HepG2 (cell line): ENCODE data around the gene ECEL1. TPM values are rescaled to one million over a fixed set of nuclear protein-coding genes. Genes with fewer than 3 reads are reported as not detected.

Source experiments
- ATAC-seq: fragments of 200-7000 bp; cut with Tn5 transposase; 3 replicates; pipeline ENCODE4 v1.9.1; 2020; ENCODE audit warnings: mild to moderate bottlenecking, moderate library complexity
- BruUV-seq: library from RNA; stranded (reverse); fragments of 400-500 nt; replicated peaks from 2 replicates; lab custom pipeline; 2021; lab: Mats Ljungman, UMichigan
- CTCF ChIA-PET: fragments of 300-600 bp; formaldehyde crosslinking; extraction: SDS; loops from one replicate; lab custom pipeline; 2021; ENCODE audit warnings: low total read pairs, inconsistent platforms, low intra/inter-chr PET ratio; lab: Yijun Ruan, JAX
- POLR2A ChIA-PET: fragments of 350-600 bp; sonication (Branson Sonifier 250); formaldehyde crosslinking; loops from one replicate; lab custom pipeline; 2020; ENCODE audit warnings: antibody characterized with exemption, inconsistent platforms; lab: Yijun Ruan, JAX
- DNase-seq: peaks from one replicate; pipeline ENCODE4 v3.0.0-alpha.2; 2015; ENCODE audit warnings: low spot score
- FAIRE-seq: peaks from 3 replicates; lab custom pipeline; 2011; peaks lifted over from hg19 to GRCh38; lab: Jason Lieb, UNC
- H2AFZ ChIP-seq: one replicate; pipeline ENCODE4 v1.6.1; 2011; ENCODE audit warnings: low read length, inconsistent platforms
- H3K27ac ChIP-seq: fragments of 300-600 bp; 3 replicates; pipeline ENCODE4 v1.8.0; 2011; ENCODE audit warnings: mixed run types, mild to moderate bottlenecking, mixed read lengths, low read length, inconsistent platforms; ENCODE audit not compliant: insufficient read depth; ENCODE audit errors: extremely low read length
- H3K27me3 ChIP-seq, 2 experiments: fragments of 200-600 bp in 1 of 2; 2 replicates in 1 of 2; 3 replicates in 1 of 2; pipeline versions ENCODE4 v1.6.0 to v1.8.0; 2011; ENCODE audit warnings: low read length in 2 of 2, mild to moderate bottlenecking in 2 of 2, moderate library complexity in 2 of 2, inconsistent platforms in 1 of 2; ENCODE audit not compliant: insufficient read depth in 2 of 2, control insufficient read depth in 1 of 2
- H3K36me3 ChIP-seq, 2 experiments: fragments of 200-600 bp in 1 of 2; replicated peaks in 1 of 2; 2 replicates in 1 of 2; 3 replicates in 1 of 2; pipeline versions ENCODE4 v1.5.1 to v1.8.0; 2011; ENCODE audit warnings: low read length in 2 of 2, inconsistent platforms in 1 of 2; ENCODE audit not compliant: insufficient read depth in 2 of 2, control insufficient read depth in 1 of 2
- H3K4me1 ChIP-seq: 2 replicates; pipeline ENCODE4 v1.5.1; 2012; ENCODE audit warnings: low read length, inconsistent platforms; ENCODE audit not compliant: insufficient read depth
- H3K4me2 ChIP-seq: 2 replicates; pipeline ENCODE4 v1.6.0; 2011; ENCODE audit warnings: low read depth, low read length, inconsistent platforms
- H3K4me3 ChIP-seq, 3 experiments: fragments of 200-600 bp in 1 of 3; sonication (generic), shearing (Covaris generic) in 1 of 3; replicated peaks in 1 of 3; 2 replicates each; pipeline ENCODE4 v1.5.1; 2011 to 2016; ENCODE audit warnings: low read length in 3 of 3, inconsistent platforms in 2 of 3, low read depth in 2 of 3, mild to moderate bottlenecking in 2 of 3, control low read depth in 1 of 3, mixed read lengths in 1 of 3; ENCODE audit not compliant: insufficient read depth in 1 of 3
- H3K79me2 ChIP-seq: one replicate; pipeline ENCODE4 v1.6.1; 2011; ENCODE audit warnings: low read length, inconsistent platforms; ENCODE audit not compliant: insufficient read depth
- H3K9ac ChIP-seq: 2 replicates; pipeline ENCODE4 v1.6.0; 2011; ENCODE audit warnings: mild to moderate bottlenecking, low read depth, low read length, inconsistent platforms; ENCODE audit not compliant: insufficient read depth
- H3K9me3 ChIP-seq: 2 replicates; pipeline ENCODE4 v1.5.1; 2012; ENCODE audit warnings: mild to moderate bottlenecking, low read length
- H4K20me1 ChIP-seq: 2 replicates; pipeline ENCODE4 v1.6.0; 2011; ENCODE audit warnings: inconsistent platforms, mild to moderate bottlenecking, low read length, moderate library complexity; ENCODE audit not compliant: insufficient read depth
- CHD4 ChIP-seq: fragments of 200-600 bp; sonication (generic); IDR thresholded peaks from 2 replicates; pipeline ENCODE4 v1.7.0; 2017; ENCODE audit warnings: mild to moderate bottlenecking, low read length, borderline replicate concordance
- IRX3 ChIP-seq: sonication (generic); formaldehyde crosslinking; IDR thresholded peaks from 2 replicates; pipeline ENCODE4 v1.8.1; 2023; ENCODE audit warnings: mild to moderate bottlenecking, low read depth, missing genetic modification reagents, borderline replicate concordance
- TAF15 ChIP-seq: fragments of 200-400 bp; formaldehyde crosslinking; IDR thresholded peaks from one replicate; pipeline ENCODE4 v1.6.1; 2018; ENCODE audit warnings: mild to moderate bottlenecking, low read depth, low read length; ENCODE audit not compliant: poor library complexity, severe bottlenecking
- ZNF180 ChIP-seq: sonication (generic); formaldehyde crosslinking; IDR thresholded peaks from 2 replicates; pipeline ENCODE4 v1.4.0; 2020; ENCODE audit warnings: low read depth, missing genetic modification reagents, borderline replicate concordance
- ZNF441 ChIP-seq: sonication (generic); formaldehyde crosslinking; IDR thresholded peaks from 2 replicates; pipeline ENCODE4 v1.7.0; 2021; ENCODE audit warnings: missing genetic modification reagents, borderline replicate concordance
- ZNF687 ChIP-seq: sonication (generic); formaldehyde crosslinking; IDR thresholded peaks from 2 replicates; pipeline ENCODE4 v1.5.1; 2020; ENCODE audit warnings: mild to moderate bottlenecking, missing genetic modification reagents, moderate library complexity
- ZNF770 ChIP-seq: sonication (generic); formaldehyde crosslinking; IDR thresholded peaks from 2 replicates; pipeline ENCODE4 v1.5.0; 2020; ENCODE audit warnings: mild to moderate bottlenecking, missing genetic modification reagents
- WGBS: methylation state at CpG from one replicate; pipeline ENCODE4 v1.1.6; 2017; ENCODE audit warnings: low lambda C conversion rate; 5-methylcytosine and 5-hydroxymethylcytosine counted together
- in situ Hi-C: cut with HindIII; loops from 2 replicates; pipeline ENCODE4 v1.10.0; 2017; ENCODE audit warnings: low pct_unique_long_range_greater_than_20kb; ENCODE audit not compliant: extremely low pct_ligation_motif_present
- intact Hi-C: fragments of 100-400 bp; cut with micrococcal nuclease; formaldehyde crosslinking; loops from one replicate; pipeline ENCODE4 v1.10.0; 2022; ENCODE audit not compliant: unreplicated experiment
- polyA plus RNA-seq, 8 experiments: library from polyadenylated mRNA; depleted of rRNA in 3 of 8; stranded (reverse) in 7 of 8; unstranded in 1 of 8; fragments of >200 nt; fragmentation: Illumina TruSeq in 4 of 8; extraction: Trizol in 4 of 8; gene quantifications; 2 replicates each; pipeline versions ENCODE4 v1.2.1 to v1.2.3, GENCODE V29; 2011 to 2016; ENCODE audit warnings: low read depth in 4 of 8, missing spikeins in 1 of 8, mixed read lengths in 1 of 8; ENCODE audit not compliant: insufficient read depth in 1 of 8
- total RNA-seq, 5 experiments: library from RNA; depleted of rRNA; stranded (reverse); fragments of >200 nt; fragmentation: Illumina TruSeq; extraction: Trizol; gene quantifications; 2 replicates each; pipeline ENCODE4 v1.2.3, GENCODE V29; 2016; ENCODE audit warnings: low read depth in 1 of 5

ECEL1 gene
- total and polyA plus RNA-seq, 2 of the 13 experiments (the other 11 are each of a cell fraction or from before 2014, with no cell fraction given): not detected

- H2AFZ ChIP-seq: no peak overlapping the region
- no peak for FAIRE-seq
- ChIA-PET CTCF (no interaction called here), POLR2A (no interaction called here)
- H3K4me2 ChIP-seq: no peak overlapping the region
- H3K9ac ChIP-seq: no peak overlapping the region
- BruUV-seq: no TSS peak
- intact Hi-C loops (no loop called here), in situ Hi-C loops (no loop called here)
- no peak for ATAC-seq
- H3K36me3 ChIP-seq: no peaks in the 10 kb centered on the region
- no peaks in the 10 kb centered on the region for H4K20me1 ChIP-seq
- no peaks in the 10 kb centered on the region for H3K9me3 ChIP-seq
- H3K79me2 ChIP-seq: no peaks in the 10 kb centered on the region
- WGBS: 21% methylated on average over 30 of the region's 30 CpGs
- TF ChIP-seq CHD4: no peak
- no peak for TF ChIP-seq ZNF687 (CRISPR knock-in tag)
- no peak for TF ChIP-seq IRX3 (CRISPR knock-in tag)
- TF ChIP-seq ZNF180 (CRISPR knock-in tag): no peak
- TF ChIP-seq ZNF441 (CRISPR knock-in tag): no peak
- TF ChIP-seq ZNF770 (CRISPR knock-in tag): peak; percentile 45; the same call in 1 of the 2 replicates
- no peak for TF ChIP-seq TAF15
- H3K27me3 ChIP-seq: peaks cover 25 to 92% of the 10 kb centered on the region in 2 experiments
- H3K4me1 ChIP-seq: no peaks in the 10 kb centered on the region
- H3K4me3 ChIP-seq: no peak overlapping the region
- DNase-seq: no peak
- no peak overlapping the region for H3K27ac ChIP-seq
These were observed 2.8 kb upstream of the ECEL1 start for GRCh38 chr2:232490221-232491138.
